SH-SY5Y (cell line): ENCODE data around the gene AMBRA1.

Experiments
- GATA2 ChIP-seq: IDR thresholded peaks from 2 replicates; pipeline ENCODE4 v1.6.1; 2011; ENCODE audit warnings: mild to moderate bottlenecking, low read depth, low read length
- GATA3 ChIP-seq: IDR thresholded peaks from 2 replicates; pipeline ENCODE4 v1.6.1; 2011; ENCODE audit warnings: low read depth, mild to moderate bottlenecking, low read length, moderate library complexity

Gene AMBRA1

GRCh38 chr11:46364056-46364455 lies 229.8 kb downstream of the AMBRA1 start:
- TF ChIP-seq GATA2 (no peak), GATA3 (no peak)

GRCh38 chr11:46363455-46364005 lies 230.3 kb downstream of the AMBRA1 start:
- TF ChIP-seq GATA3 (no peak), GATA2 (no peak)

GRCh38 chr11:46363031-46363407 lies 230.8 kb downstream of the AMBRA1 start:
- TF ChIP-seq GATA3, result no peak
- no peak for TF ChIP-seq GATA2

GRCh38 chr11:46362156-46363030 lies 231.4 kb downstream of the AMBRA1 start:
- TF ChIP-seq GATA2, result no peak
- no peak for TF ChIP-seq GATA3

- TF ChIP-seq GATA2, result no peak
- no peak for TF ChIP-seq GATA3
Measured at GRCh38 chr11:46361283-46362155, 232.3 kb downstream of the AMBRA1 start.

- TF ChIP-seq GATA3 (no peak), GATA2 (no peak)
Measured at GRCh38 chr11:46360878-46361277, 232.9 kb downstream of the AMBRA1 start.

- TF ChIP-seq GATA2 (no peak), GATA3 (no peak)
Measured at GRCh38 chr11:46359953-46360352, 233.9 kb downstream of the AMBRA1 start.

- TF ChIP-seq GATA3 (no peak), GATA2 (no peak)
Measured at GRCh38 chr11:46357483-46357936, 236.3 kb downstream of the AMBRA1 start.

- TF ChIP-seq GATA3 (no peak), GATA2 (no peak)
Measured at GRCh38 chr11:46356924-46357482, 236.8 kb downstream of the AMBRA1 start.

GRCh38 chr11:46353698-46354097 lies 240.1 kb downstream of the AMBRA1 start:
- TF ChIP-seq GATA3 (no peak), GATA2 (no peak)

- TF ChIP-seq GATA2 (no peak), GATA3 (no peak)
Measured at GRCh38 chr11:46352063-46352841, 241.6 kb downstream of the AMBRA1 start.

GRCh38 chr11:46351606-46352005 lies 242.2 kb downstream of the AMBRA1 start:
- TF ChIP-seq GATA3 (no peak), GATA2 (no peak)

GRCh38 chr11:46351148-46351547 lies 242.7 kb downstream of the AMBRA1 start:
- TF ChIP-seq GATA3 (no peak), GATA2 (no peak)
